ENCODE data around the gene SPAG9.

The SPAG9 gene

GRCh38 chr17:51120739-51121619 is at the start of gene SPAG9:
Gene SPAG9, minus strand, starts transcription at chr17:51120868. Its CDS starts 212 bp downstream, at chr17:51120656.
- DNase-seq = peak; percentile 90 to 96

DNA sequence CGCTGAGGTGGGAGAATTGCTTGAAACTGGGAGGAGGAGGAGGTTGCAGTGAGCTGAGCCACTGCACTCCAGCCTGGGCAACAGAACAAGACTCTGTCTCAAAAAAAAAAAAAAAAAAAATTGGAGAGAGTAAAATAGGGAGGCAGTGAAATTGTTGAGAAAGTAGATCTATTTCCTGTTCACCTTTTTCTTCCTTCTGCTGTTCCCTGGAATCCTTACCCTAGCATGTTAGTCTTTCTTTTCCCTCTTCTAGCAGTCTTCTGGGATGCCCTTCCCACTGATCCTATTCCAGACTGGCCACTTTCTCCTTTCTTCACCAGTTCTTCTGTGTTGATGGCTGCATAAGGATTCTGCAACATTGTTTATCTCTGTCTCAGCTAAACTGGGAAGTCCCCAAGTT is 48.7 kb upstream of the SPAG9 start:
- DNase-seq = no peak

DNA sequence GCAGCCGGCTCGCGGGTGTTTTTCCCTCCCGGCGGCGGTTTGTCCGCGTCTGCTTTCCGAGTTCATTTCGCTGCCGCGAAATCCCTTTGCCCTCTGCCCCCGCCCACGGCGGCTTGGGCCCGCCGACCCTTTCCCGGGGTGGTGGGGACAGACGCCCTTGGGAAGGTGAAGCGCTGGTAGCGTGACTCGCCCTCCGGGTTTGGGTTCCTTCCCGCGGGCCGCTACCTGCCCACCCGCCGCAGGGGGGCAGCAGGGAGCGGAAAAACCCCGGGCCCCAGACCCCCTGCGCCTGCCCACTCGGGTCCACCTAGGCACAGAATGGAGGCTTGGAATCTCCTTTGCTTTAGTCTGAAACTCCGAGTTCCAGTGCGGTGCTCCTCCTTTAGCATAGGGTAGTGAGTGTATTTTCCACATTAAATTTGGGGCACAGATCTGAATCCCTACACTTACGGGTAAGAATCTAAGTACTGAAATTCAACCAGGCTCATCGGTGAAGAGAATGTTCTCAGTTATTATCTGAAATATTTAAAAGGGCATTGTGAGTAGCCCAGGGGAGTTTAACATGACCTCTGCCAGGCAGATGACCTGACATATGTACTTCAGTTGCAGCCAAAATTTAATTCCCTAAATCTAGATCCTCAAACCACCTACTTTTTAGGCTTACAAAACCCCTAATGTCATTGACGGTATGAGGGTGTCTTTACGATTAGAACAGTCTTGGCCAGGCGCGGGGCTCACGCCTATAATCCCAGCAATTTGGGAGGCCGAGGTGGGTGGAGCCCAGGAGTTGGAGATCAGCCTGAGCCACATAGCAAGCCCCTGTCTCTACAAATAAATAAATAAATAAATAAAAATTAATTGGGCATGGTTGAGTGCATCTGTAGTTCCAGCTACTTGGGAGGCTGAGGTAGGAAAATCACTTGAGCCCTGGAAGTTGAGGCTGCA is 46.6 kb upstream of the SPAG9 start:
- DNase-seq = peak; percentile 20 to 34

DNA sequence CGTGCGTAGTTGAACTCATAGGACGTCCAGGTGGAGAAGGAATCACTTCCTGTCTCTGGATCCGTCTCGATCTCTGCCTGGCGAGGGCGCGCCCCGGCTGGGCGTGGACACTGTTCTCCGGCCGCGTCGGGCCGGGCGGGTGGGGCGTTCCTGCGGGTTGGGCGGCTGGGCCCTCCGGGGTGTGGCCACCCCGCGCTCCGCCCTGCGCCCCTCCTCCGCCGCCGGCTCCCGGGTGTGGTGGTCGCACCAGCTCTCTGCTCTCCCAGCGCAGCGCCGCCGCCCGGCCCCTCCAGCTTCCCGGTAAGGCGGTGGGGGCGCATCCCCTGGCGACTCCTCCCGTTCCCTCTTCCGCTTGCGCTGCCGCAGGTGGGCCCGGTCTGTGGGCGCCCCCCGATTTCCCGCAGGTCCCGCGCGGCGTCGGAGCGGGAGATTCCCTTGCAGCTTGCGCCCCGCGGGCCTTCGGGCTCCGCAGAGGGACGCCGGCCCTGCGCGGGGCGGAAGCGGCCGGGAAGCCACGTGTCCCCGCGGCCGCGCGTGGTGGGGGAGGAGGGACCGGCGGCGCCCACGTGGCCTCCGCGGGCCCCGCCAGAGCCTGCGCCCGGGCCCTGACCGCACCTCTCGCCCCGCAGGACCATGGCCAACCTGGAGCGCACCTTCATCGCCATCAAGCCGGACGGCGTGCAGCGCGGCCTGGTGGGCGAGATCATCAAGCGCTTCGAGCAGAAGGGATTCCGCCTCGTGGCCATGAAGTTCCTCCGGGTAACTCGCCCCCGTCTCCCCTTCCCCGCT is 45.7 kb upstream of the SPAG9 start, which contains the start of gene NME2:
NME2 (plus strand) TSS at position 214 of the 789 bp plus-strand sequence; CDS start at position 634, 420 bp downstream.
- peak; percentile 74 to 83 for DNase-seq

DNA sequence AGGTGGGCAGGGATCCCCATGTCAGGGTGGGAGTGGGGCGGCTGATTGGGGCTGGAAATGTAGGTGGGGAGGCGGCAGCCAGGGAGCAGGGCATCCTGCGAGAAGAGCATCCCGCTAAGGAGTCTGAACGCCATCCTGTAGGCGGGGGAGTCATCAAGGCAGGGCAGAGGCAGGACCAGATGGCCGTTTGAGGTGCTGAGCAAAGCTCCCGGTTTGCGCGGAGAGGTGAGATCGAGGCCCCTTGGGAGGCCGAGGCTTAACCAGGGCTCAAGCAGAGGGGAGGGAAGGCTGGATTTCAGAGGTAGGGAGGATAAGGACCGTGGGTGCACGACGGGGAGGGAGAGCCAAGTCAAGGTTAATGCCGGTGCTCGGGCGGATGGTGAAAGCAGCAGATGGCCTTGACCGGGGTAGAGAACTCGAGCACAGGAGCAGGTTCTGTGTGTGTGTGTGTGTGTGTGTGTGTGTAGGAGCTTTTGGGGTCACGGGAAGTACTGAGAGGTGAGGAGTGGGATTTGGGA is 45.1 kb upstream of the SPAG9 start:
- no peak for DNase-seq

DNA sequence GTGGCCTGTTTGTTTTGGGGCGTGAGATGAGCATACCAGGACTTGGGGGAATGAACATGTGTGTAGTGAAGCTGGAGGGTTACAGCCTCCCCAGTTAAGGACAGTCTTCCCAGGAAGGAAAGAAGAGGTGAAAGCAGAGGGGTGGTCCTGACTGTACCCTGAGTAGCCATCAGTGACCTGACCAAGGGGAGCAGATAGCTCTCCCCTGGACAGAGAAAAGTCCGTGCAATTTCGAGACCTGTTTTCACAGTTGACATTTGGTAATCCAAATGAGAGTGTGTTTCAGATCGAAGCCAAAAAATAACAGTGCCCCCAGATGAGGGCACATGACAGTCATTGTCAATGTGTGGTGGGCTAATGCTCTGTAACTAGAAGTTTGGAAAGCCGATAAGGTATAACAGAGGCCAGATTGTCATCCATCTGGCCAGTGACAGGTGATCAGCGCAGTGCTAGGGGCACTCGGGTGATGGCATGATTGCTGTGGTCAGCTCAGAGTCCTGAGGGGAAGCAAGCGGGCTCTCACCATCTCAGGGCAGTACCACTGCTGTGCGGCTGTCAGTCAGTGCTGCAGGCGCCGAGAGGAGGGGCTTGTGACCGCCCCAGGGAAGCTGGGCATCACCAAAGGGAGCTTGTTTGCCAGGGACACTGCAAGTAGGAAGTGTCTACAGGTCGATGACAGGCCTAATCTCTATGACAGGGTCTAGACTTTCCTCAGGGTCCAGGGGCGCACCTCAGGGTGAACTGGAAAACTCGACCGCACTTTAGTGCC is 44.4 kb upstream of the SPAG9 start:
- DNase-seq = no peak

- DNase-seq = no peak
Observed at GRCh38 chr17:51161541-51161940, 40.9 kb upstream of the SPAG9 start.

DNA sequence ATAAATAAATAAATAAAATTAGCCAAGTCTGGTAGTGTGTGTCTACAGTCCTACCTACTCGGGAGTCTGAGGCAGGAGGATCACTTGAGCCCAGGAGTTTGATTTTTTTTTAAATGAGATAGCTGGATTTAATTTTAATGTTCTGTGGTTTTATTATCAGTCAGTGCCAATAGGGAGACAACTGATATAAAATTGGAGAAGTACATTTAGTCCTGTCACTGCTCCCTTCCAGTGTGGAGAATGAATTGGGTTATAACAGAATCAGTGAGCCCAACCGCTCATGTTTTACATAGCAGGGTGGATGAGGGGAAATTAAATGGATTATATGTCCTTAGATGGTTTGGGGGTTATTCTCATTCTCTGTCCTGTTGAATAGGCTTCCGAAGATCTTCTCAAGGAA is 38.9 kb upstream of the SPAG9 start:
- no peak for DNase-seq

- no peak for DNase-seq
Observed at GRCh38 chr17:51155416-51155815, 34.7 kb upstream of the SPAG9 start.

GRCh38 chr17:51154176-51154575 is 33.5 kb upstream of the SPAG9 start:
- no peak for DNase-seq

DNA sequence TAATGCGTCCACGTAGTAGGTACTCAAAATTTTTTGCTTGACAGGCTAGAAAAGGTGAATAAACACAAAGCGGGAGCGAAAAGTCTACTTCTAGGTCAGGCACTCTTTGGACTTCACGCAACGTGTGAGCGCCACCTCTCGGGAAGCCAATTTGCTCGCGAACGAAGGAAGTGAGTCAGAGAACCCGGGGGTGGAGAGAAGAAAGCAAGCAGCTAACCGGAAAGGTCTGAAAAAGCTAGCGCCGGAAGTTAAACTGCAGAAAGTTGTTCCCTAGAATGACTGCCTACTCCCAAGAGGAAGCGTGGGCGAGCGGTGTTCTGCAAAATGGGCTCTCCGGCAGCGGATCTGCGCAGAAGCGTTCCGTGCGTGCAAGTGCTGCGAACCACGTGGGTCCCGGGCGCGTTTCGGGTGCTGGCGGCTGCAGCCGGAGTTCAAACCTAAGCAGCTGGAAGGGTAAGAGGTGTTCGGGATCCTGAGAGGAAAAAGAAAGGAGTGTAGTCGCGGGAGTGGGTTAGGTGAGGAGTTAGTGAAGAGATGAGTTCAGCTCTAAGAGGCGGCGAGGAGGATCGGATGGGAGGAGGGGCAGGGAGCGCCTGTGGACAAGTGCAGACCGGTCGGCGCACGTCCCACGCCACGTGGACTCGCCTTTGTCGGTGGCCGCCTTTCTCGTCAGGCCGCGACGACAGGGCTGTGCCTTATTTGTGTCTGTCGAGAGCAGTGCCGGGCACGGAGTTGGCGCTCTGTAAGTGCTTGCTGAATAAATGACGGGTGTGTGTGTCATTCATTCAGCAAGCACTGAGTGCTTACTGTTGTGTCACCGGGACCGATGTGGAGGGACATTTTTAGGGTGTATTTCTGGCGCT is 32.8 kb upstream of the SPAG9 start, which contains the start of gene NME1:
NME1 (plus strand) TSS at position 350 of the 863 bp plus-strand sequence. CDS start 2,096 bp downstream, outside the sequence.
- peak; percentile 97 to 98 for DNase-seq

GRCh38 chr17:51152766-51153209 is 32.1 kb upstream of the SPAG9 start:
- DNase-seq = no peak

- no peak for DNase-seq
Observed at GRCh38 chr17:51150932-51151331, 30.3 kb upstream of the SPAG9 start.

GRCh38 chr17:51149163-51149562 is 28.5 kb upstream of the SPAG9 start:
- DNase-seq = no peak

- no peak for DNase-seq
Observed at GRCh38 chr17:51147650-51148049, 27.0 kb upstream of the SPAG9 start.

- peak; percentile 76 to 80 for DNase-seq
Observed at GRCh38 chr17:51144266-51145022, 23.8 kb upstream of the SPAG9 start.

GRCh38 chr17:51142597-51142996 is 21.9 kb upstream of the SPAG9 start:
- no peak for DNase-seq

- DNase-seq = no peak
Observed at GRCh38 chr17:51135956-51136355, 15.3 kb upstream of the SPAG9 start.

DNA sequence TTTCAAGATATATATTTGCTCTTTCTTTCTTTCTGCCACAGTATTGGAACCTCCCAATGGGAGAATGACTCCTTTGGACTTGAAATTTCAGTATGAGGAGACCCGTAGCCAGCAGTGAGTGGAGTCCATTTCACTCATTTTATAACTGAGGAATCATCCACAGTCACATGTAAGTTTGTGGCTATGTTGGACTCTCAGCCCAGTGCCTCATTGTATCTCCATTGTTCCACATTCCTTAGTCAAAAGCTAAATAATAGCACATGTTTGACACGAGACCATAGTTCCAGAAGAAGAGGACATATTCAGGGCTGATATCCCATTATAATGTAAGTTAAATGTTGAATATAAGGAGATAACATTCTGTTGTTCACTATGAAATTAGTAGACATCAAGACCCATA is 12.7 kb upstream of the SPAG9 start:
- DNase-seq = no peak

DNA sequence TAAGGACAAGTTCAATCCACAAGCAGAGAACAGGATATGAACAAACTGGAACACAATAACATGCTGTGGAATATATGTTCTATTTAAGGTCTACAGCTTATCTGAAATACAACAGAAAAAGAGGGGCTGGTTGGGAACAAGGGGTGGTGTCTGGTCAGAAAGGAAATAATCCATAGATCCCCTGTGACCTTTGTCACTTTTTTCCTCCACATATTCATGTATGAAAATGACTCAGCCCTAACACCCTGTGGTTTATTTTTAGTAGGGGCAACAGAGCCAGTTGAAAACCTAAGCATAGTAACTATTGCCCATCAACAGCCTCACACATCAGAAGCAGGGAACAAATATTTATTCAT is 12.3 kb upstream of the SPAG9 start:
- no peak for DNase-seq

Measured in NCI-H1930 (cell line).